Activated CD4-positive, alpha-beta T cell treated with anti-CD3 and anti-CD28 coated beads, Interleukin-2, Interleukin-4, amounts not matched to agents 100 ng/mL and 50 ng/mL, durations not matched to agents 16 hours and 8 hours (primary cell): ENCODE data around the gene MAP1LC3C.
"Not testable (repeated sequence)": the region's sequence is repeated elsewhere in the genome, so short reads cannot be mapped to it uniquely, and the experiment has no call there.

Source experiments
- DNase-seq: peaks from one replicate; pipeline ENCODE4 v3.0.0-alpha.2; 2020; ENCODE audit warnings: low spot score

Gene MAP1LC3C

DNA sequence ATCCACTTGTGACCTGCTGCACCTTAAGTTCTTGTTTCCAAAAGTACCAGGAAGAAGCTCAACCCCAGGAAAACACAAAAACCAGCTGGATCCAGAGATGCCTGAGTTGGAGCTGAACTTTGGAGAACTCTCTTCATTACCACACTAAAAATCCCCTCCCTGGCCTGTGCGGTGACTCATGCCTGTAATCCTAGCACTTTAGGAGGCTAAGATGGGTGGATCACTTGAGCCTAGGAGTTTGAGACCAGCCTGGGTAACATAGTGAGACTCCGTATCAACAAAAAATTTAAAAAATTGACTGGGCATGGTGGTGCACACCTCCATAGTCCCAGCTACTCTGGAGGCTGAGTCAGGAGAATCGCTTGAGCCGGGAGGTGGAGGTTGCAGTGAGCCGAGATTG is 6.2 kb downstream of the MAP1LC3C start:
- DNase-seq: no peak

DNA sequence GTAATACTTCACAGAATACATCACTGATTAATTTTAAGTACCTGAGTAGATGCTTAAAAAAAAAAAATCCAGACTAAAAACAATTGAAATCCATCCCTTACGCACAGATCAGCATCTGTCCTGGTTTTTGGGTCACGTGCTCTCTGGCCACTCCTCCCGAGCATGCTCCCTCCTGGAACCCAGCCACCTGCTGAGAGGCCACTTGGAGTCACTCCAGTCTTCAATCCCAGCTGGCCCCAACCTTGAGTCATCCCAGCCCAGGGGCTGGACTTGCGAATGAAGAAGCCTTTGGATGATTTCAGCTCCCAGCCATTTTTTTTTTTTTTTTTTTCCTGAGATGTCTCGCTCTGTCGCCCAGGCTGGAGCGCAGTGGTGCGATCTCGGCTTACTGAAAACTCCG is 8.9 kb downstream of the MAP1LC3C start:
- no peak for DNase-seq

DNA sequence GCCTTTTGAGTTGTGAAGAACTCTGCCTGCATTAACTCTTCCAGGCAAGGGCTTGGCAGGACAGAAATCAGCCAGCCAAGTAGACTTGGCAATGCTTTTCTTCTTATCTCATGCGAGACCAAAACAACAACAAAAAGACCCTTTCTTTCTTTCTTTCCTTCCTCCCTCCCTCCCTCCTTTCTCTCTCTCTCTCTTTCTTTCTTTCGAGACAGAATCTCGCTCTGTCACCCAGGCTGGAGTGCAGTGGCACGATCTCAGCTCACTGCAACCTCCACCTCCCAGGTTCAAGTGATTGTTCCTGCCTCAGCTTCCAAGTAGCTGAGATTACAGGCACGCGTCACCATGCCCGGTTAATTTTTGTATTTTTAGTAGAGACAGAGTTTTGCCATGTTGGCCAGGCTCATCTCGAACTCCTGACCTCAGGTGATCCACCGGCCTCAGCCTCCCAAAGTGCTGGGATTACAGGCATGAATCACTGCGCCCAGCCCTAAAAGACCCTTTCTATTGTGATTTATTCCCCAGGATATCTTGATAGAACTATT is 10.4 kb downstream of the MAP1LC3C start:
- not testable (repeated sequence) for DNase-seq

DNA sequence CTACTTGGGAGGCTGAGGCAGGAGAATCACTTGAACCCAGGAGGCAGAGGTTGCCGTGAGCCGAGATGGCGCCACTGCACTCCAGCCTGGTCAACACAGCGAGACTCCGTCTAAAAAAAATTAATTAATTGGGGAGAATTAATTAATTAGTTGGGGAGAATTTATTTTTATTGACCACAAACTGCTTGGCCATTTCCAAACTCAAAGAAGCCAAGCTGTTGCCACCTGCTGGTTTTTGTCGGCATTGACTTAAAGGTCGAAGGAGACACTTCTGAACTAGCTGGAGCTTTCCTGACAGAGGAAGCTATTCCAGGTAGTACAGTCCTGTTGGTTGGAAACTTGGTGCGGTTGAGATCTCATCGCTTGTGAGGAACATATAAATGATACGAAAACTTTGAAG is 13.1 kb downstream of the MAP1LC3C start:
- DNase-seq: peak; percentile 12

DNA sequence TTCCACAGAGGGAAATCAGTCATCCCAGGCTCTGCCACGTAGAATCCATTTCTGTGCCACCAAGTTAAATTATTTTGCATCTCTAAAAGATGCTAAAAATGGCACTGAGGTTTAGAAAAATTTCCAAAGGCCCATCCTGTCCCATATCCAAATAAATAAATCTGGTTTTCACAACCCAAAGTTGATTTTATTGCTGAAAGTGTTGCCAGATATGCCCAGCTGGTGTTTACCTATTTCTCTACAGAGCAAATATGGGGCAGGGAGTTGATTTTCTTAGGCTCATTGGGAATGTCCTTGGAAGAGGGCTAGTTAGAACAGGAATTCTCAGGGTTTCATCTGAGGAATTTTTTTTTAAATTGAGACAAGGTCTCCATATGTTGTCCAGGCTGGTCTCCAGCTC is 19.0 kb downstream of the MAP1LC3C start:
- no peak for DNase-seq

DNA sequence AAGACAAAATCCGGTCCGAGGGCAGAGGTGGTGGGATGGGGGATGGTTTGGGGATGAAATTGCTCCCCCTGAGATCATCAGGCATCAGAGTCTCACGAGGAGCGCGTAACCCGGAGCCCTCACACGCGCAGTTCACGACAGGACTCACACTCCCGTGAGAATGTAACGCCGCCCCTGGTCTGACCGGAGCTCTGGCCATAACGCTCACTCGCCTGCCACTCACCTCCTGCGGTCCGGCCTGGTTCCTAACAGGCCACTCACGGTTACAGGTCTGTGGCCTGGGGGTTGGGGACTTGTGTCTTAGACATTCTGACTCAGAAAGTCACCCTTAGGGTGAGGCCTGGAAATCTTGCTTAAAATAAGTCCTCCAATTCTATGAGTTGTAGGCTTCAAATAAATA is 19.8 kb downstream of the MAP1LC3C start:
- no peak for DNase-seq

DNA sequence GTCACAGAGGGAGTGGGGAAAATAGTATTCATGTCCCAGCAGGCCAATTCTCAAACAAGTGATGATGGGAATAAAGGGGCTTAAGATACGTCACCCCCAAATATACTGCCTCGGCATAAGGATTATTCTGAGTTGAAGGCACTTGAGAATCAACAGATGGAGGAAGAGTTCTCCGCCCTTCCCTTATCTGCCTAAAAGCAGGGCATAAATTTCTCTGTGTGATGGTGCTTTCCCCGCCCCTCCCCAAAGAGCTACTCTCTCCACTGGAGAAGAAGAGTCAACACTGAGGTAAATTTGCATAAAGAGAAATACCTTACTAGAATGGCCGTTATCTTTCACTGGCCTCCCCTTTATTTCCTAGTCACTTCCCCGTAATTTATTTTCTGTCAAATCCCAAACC is 22.7 kb downstream of the MAP1LC3C start:
- no peak for DNase-seq

DNA sequence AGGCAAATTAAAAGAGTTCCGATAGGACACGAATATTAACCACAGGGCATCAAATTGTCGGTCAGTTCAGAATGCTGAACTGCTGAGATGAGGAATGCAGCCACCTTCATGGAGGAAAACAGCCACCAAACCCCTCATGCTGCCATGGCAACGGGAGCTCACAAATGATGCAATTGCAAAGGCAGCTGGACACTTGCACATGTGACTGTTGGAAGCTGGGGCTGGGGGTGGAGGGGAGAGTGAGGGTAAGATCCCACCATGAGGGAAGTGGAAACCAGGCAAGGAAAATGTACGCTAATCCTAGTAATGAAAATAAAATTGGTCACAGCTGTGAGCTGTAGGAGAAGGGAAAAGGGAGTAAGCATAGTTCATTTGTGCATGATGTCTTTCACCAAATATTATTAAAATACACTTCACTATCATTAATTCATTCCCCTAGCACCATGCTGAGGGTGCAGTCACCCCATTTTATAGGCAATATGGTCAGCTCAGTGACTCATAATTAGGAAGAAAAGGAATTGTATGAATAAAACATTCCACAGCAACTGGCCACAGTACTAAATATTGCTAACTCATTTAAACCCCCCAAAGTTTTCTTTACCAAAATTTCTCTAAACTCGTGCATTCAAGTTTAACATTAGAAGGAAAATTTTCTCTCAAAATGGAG is 26.1 kb downstream of the MAP1LC3C start:
- no peak for DNase-seq

DNA sequence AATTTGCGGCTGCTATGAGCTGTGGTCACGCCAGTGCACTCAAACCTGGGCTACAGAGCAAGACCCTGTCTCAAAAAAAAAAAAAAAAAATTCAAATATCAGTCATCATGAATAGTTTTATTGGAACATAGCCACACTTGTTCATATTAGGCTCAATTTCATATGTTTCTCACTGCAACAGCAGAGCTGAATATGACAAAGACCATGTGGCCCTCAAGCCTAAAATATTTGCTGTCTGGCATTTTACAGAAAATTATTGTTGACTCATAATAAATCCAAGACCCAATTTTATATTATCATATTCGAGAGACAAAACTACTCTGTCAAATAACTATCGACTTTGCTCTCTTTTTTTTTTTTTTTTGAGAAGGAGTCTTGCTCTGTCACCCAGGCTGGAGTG is 30.3 kb downstream of the MAP1LC3C start:
- DNase-seq: no peak

DNA sequence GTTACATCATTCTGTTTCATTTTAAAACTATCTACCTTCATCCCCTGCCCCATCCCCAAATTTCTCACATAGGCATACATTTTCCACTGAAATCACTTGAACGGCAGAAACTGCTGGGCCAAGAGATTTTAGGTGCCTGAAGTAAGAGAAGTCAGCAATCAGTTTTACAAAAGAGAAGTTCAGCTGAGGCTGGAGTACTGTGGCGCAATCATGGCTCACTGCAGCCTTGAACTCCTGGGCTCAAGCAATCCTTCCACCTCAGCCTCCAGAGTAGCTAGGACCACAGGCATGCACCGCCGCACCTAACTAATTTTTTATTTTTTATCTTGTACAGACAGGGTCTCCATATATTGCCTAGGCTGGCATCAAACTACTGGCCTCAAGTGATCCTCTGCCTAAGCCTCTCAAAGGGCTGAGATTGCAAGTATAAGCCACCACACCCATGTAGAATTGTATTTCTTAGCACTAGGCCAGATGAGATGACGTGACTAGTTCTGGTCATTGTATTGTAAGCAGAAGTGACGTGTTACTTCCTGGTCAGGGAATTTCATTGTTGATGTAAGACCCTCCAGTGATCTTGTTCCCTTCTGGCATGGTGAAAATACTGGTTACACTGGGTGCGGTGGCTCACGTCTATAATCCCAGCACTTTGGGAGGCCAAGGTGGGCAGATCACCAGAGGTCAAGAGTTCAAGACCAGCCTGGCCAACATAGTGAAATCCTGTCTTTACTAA is 34.2 kb downstream of the MAP1LC3C start:
- no peak for DNase-seq

DNA sequence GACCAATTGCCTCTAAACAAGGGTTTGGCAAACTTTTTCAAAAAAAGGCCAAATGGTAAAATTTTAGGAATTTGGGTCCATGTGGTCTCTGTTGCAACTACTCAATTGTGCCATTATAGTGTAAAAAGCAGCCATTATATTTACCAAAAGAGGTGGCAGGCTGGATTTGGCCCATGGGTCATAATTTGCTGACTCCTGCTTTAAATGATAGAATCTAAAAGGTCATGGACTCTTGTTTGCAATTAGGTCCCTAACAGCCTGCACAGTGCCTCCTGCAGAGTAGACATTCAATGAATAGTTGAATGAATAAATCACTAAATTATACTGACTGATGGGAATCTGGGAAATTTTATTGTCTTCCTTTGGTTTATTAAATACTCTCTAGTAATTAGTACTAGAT is 35.2 kb downstream of the MAP1LC3C start:
- no peak for DNase-seq

DNA sequence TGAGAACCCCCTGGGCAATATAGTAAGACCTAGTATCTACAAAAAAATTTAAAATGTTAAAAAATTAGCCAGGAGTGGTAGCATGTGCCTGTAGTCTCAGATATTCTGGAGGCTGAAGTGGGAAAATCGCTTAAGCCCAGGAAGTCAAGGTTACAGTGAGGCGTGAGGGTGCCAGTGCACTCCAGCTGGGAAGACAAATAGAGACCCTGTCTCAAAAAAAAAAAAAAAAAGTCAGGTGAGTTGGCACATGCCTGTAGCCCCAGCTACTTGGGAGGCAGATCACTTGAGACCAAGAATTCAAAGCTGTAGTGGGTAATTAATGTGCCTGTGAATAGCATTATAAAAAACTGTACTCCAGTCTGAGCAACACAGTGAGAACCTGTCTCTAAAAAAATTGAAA is 36.7 kb downstream of the MAP1LC3C start:
- no peak for DNase-seq

DNA sequence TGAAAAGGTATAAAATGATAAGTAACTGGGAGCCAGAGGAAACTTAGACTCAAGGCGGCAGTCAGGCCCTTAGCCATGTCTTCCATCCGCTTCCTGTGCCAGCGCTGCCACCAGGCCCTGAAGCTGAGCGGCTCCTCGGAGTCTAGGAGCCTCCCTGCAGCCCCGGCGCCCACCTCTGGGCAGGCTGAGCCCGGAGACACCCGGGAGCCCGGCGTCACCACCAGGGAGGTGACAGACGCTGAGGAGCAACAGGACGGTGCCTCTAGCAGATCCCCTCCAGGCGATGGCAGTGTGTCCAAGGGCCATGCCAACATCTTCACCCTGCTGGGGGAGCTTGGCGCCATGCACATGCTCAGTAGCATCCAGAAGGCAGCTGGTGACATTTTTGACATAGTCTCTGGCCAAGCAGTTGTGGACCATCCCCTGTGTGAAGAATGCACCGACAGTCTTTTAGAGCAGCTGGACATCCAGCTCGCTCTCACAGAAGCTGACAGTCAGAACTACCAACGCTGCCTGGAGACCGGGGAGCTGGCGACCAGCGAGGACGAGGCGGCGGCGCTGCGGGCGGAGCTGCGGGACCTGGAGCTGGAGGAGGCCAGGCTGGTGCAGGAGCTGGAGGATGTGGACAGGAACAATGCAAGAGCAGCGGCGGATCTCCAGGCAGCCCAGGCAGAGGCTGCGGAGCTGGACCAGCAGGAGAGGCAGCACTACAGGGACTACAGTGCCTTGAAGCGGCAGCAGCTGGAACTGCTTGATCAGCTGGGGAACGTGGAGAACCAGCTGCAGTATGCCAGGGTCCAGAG is 41.0 kb downstream of the MAP1LC3C start, which contains the start of gene BECN2:
BECN2 (plus strand) TSS at position 76 of the 803 bp plus-strand sequence; CDS start at position 76, 0 bp downstream.
- DNase-seq: no peak

DNA sequence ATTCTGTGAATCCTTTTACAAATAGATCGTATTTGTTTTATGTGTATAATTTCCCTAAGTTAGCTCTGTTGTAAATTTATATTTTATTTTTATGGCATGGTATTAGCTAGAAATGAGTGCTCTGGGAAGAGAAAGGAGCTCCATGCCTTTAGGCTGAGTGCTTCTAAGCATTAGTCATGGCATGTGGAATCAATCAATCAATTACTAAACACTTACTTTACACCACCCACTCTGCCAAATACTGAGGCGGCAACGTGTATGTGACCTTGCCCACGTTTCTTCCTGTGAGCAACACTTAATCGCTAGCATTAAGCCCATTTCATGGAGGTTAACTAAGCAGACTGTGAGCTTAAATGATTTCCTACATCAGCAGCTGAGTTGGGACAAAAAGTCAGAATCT is 48.5 kb downstream of the MAP1LC3C start:
- no peak for DNase-seq

DNA sequence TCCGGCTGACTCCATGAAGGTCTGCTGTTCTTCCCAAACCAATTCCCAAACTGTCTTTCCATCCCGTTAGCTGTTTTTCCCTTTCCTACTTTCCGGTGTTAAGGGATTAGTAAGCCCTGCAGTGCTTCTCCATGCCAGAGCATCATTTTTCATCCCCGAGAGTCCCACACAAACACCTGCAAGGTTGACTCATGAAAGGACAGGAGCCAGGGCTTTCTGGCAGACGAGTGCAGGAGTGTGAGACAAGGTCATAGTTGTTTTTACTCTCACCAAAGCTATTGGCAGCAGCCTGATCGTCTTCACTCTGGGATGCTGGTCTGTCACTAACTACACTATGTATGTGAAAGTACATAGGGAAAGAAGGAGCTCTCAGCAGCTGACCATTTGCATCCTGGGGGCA is 51.5 kb downstream of the MAP1LC3C start:
- no peak for DNase-seq
